Epithelial cell of proximal tubule (primary cell): ENCODE data around the gene GOLGA6A. TPM values are rescaled to one million over a fixed set of nuclear protein-coding genes. Genes with fewer than 3 reads are reported as not detected.

Experiments
- DNase-seq: peaks from one replicate; pipeline ENCODE4 v3.0.0-alpha.2; 2011; ENCODE audit warnings: low read depth
- H3K4me3 ChIP-seq: 2 replicates; pipeline ENCODE4 v1.5.1; 2011; ENCODE audit warnings: low read depth, mild to moderate bottlenecking, low read length
- total RNA-seq: library from RNA; depleted of rRNA; stranded (reverse); fragments of >200 nt; gene quantifications from 2 replicates; pipeline ENCODE4 v1.2.3, GENCODE V29; 2015
- TF ChIP-seq, protein P1 (sequence below): conservative IDR thresholded peaks from 2 replicates; pipeline ENCODE4 v1.5.1; 2012; ENCODE audit warnings: low read depth, mild to moderate bottlenecking, low read length

GOLGA6A gene
- total RNA-seq, 1 donor from 2014 or later, result not detected

DNA sequence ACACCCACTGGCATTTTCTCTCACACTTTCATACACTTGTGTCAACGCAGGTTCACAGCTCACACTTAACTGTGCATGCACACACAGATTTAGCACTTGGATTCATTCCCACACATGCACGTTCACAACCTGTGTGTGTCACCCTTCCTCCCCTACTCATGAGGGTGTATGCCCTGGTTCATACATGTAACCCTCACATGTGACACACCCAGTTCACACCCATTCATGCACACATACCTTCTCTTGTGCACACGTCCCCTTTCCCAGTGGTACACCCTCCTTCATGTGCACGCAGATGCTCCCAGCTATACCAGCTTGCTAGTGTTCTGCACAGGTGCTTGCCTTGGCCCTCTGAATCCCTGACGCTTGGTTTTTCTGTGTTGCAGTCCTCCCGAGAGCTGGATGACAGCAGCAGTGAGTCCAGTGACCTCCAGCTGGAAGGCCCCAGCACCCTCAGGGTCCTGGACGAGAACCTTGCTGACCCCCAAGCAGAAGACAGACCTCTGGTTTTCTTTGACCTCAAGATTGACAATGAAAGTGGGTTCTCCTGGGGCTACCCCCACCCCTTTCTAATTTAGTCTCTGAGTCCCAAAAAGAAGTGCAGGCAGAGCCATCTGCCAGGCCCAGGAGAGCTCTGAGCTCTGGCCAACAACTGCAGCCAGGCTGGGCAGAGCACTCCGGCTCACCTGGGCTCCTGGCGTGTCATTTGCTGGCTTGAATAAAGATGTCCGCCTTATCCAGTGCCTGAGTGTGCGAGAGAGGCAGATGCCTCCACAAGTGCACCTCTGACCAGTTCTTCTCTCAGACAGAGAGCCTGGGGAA is 39.5 kb downstream of the GOLGA6A start:
- DNase-seq, result no peak

DNA sequence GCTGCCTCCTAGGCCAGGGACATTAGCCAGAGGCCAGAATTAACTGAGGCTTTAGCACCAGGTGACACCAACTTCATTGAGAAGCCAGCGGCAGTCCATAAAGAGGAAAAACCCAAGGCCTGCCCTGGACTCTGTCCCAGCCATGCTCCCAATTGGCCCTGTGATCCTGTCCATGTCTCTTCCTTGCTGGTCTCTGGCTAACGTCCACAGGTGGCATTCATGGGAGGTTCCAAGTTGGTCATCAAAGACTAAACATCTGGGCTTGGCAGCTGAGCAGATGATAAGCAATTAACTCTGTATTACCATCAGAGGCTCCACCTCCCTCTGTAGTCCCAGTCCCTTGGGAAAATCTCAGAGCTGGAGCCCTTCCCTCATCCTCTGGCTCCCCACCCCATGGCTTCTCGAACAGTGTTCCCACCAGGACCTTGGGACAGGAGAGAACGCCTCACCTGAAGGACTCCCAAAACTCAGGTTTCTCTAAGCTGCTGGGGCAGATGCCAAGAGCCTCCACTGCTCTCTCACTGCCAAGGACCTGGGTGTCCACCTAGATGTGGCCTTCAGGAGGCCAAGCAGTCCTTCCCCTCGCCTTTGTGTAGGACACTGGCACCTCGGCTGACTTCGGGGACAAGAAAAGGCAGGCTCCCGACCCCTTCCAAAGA is 40.4 kb downstream of the GOLGA6A start:
- TF ChIP-seq, protein P1, sequence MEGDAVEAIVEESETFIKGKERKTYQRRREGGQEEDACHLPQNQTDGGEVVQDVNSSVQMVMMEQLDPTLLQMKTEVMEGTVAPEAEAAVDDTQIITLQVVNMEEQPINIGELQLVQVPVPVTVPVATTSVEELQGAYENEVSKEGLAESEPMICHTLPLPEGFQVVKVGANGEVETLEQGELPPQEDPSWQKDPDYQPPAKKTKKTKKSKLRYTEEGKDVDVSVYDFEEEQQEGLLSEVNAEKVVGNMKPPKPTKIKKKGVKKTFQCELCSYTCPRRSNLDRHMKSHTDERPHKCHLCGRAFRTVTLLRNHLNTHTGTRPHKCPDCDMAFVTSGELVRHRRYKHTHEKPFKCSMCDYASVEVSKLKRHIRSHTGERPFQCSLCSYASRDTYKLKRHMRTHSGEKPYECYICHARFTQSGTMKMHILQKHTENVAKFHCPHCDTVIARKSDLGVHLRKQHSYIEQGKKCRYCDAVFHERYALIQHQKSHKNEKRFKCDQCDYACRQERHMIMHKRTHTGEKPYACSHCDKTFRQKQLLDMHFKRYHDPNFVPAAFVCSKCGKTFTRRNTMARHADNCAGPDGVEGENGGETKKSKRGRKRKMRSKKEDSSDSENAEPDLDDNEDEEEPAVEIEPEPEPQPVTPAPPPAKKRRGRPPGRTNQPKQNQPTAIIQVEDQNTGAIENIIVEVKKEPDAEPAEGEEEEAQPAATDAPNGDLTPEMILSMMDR, result no peak
- DNase-seq, result no peak
- no peak overlapping the region for H3K4me3 ChIP-seq

More for the DNA sequence above, 39.5 kb downstream of the GOLGA6A start:
- no peak overlapping the region for H3K4me3 ChIP-seq
- TF ChIP-seq, protein P1, result no peak

DNA sequence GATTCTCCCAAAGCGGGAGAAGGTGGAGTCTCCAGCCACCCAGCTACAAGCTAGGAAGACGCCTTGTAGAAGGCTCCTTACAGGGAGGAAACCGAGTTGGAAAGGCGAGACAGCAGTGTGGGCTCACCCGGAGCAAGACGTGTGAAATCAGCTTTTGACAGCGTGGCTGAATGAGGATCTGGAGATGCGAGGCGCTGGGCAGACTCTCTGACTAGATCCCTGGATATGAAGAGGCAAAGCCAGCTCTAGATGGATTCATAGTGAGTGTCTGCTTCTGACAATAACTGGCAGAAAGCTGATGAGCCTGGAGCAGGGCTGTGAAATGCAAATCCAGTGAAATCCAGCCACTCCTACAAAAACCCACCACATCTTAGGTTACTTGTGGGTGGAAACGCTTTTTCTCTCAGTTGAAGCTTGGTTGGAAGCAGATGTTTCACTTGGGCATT is 41.0 kb downstream of the GOLGA6A start:
- no peak overlapping the region for H3K4me3 ChIP-seq
- DNase-seq, result no peak
- TF ChIP-seq, protein P1, result no peak

DNA sequence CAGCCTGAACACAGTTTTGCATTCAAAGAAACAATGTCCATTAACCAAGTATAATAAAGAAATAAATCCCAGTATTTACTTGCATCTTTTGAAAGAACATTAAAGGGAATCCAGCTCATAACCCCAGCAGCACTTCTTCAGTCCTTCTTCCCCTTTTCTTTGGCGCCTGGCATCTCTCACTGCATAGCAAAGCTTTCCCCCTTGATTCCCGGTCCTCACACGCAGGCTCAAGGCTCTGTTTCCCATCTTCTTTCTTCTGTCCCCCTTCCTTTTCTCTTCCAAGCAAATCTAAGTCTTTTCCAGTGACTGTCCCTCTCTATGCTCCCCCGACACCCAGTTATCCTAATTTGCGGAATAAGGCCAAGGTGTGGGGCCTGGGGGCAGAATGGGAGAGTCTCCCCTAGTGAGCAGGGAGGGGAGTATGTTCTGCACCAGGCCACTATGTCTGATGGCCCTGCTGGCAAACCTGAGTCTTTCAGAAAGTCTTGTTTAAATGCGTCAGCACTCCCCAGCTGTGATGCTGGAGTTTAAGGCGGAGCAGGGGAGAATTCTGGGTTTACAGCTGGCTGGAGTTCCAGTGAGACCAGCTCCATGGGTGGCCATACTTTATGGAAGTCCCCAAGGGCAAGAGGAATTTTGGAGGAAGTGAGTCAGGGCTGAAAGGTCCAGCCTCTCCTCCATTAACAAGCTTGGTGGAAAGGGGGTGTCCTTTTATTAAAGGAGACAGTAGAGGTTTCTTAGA is 42.1 kb downstream of the GOLGA6A start:
- TF ChIP-seq, protein P1, result no peak
- DNase-seq, result no peak
- H3K4me3 ChIP-seq, result no peak overlapping the region

DNA sequence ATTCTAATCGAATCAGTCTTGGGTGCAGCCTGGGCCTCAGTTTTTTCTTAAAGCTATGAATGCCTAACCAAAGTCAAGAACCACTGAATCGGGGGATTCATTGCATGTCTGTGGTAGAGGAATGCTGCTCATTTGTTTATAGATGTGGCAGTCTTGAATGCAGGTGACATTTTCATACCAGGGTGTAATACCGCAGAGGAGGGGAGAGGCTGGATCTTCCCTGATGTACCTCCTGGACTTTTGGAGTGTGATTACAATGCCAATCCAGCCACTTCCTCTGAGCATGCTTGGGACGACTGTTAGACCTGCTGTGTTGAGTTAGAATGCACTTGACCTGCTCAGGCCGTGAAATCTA is 42.7 kb downstream of the GOLGA6A start:
- TF ChIP-seq, protein P1, result no peak
- no peak for DNase-seq
- no peak overlapping the region for H3K4me3 ChIP-seq

DNA sequence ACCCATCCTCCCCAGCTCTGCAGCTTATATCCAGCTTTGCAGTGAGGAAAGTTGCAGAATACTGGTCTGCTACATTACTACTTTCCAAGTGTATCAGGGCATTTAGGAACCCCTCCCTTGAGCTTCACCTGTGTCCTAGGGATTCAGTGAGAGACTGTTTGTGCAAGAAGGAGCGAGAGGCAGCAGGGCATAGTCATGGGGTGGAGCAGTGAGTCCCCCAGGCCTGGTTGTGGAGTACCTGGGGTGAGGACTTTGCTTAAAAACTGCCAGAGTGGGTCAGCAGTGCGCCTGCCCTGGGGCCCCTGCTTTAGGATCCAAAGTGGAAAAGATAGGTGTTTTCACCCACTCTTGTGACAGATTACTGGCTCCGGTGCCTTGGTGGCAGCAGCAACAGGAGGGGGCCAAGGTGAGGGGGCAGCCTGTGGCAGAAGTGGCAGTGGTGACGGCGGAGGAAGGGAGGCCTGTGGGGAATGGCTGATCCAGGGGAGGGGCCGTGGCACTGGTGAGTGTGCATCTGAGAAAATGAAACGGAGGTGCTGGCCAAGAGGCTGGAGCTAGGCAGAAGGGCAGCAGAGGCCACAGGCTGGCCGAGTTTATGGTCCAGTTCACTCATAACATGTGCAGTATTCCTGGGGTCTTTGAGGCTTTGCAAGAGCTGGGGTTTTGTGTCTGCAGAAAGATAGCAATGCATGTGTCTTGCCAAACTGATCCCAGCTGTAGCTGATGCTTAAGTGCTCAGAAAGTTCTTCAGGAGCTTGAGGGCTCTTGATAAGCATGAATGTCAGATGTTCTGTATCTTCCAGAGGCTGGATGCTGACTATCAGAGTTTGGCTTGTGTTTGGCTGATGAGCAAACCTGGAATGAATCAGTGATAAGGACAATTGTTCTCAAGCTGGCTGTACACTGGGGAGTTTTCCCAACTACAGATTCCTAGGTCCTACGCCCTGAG is 43.4 kb downstream of the GOLGA6A start:
- TF ChIP-seq, protein P1, result no peak
- H3K4me3 ChIP-seq, result no peak overlapping the region
- no peak for DNase-seq
